Endothelial cell (in vitro differentiated cells): Measurements from ENCODE around the gene MBOAT1. TPM values are rescaled to one million over a fixed set of nuclear protein-coding genes. Genes with fewer than 3 reads are reported as not detected.

Source experiments
- DNase-seq: peaks from one replicate; pipeline ENCODE4 v3.0.0; 2021; ENCODE audit warnings: low spot score
- H3K27ac Mint-ChIP-seq: one replicate; pipeline ENCODE4 v1.8.0; 2021; ENCODE audit warnings: mixed read lengths, inconsistent platforms; ENCODE audit not compliant: unreplicated experiment
- H3K27me3 Mint-ChIP-seq: one replicate; pipeline ENCODE4 v1.8.0; 2021; ENCODE audit warnings: mild to moderate bottlenecking, moderate library complexity, mixed read lengths, inconsistent platforms; ENCODE audit not compliant: unreplicated experiment
- H3K36me3 Mint-ChIP-seq: one replicate; pipeline ENCODE4 v1.8.0; 2021; ENCODE audit warnings: mild to moderate bottlenecking, low read depth, mixed read lengths, inconsistent platforms; ENCODE audit not compliant: unreplicated experiment
- H3K4me1 Mint-ChIP-seq: one replicate; pipeline ENCODE4 v1.8.0; 2021; ENCODE audit warnings: mild to moderate bottlenecking, mixed read lengths, inconsistent platforms; ENCODE audit not compliant: unreplicated experiment
- H3K4me3 Mint-ChIP-seq: one replicate; pipeline ENCODE4 v1.8.0; 2021; ENCODE audit warnings: mild to moderate bottlenecking, mixed read lengths, inconsistent platforms; ENCODE audit not compliant: unreplicated experiment
- H3K9me3 Mint-ChIP-seq: one replicate; pipeline ENCODE4 v1.8.0; 2021; ENCODE audit warnings: mixed read lengths, inconsistent platforms; ENCODE audit not compliant: unreplicated experiment
- CTCF ChIP-seq: fragments of 200-600 bp; sonication (generic); IDR thresholded peaks from one replicate; pipeline ENCODE4 v1.5.0; 2021; ENCODE audit warnings: antibody characterized with exemption; ENCODE audit not compliant: unreplicated experiment
- total RNA-seq: library from RNA; stranded (reverse); fragmentation: NEBNext Ultra II Directional; extraction: Animal tissue kit (Norgen Biotek cat#: 25700); gene quantifications from one replicate; pipeline ENCODE4 v1.2.1, GENCODE V29; 2021; ENCODE audit not compliant: unreplicated experiment

The MBOAT1 gene
- total RNA-seq, 1 donor from 2014 or later = 10.7 TPM

- H3K4me3 Mint-ChIP-seq = no peak overlapping the region
- no peak for DNase-seq
- no peak overlapping the region for H3K27ac Mint-ChIP-seq
- no peaks in the 10 kb centered on the region for H3K27me3 Mint-ChIP-seq
- no peaks in the 10 kb centered on the region for H3K9me3 Mint-ChIP-seq
- no peak for TF ChIP-seq CTCF
- no peaks in the 10 kb centered on the region for H3K36me3 Mint-ChIP-seq
- H3K4me1 Mint-ChIP-seq = no peaks in the 10 kb centered on the region
These were observed 93.4 kb downstream of the MBOAT1 start for GRCh38 chr6:20118892-20119291.

GRCh38 chr6:20117474-20117873, 94.8 kb downstream of the MBOAT1 start:
- no peaks in the 10 kb centered on the region for H3K9me3 Mint-ChIP-seq
- no peaks in the 10 kb centered on the region for H3K36me3 Mint-ChIP-seq
- no peak for TF ChIP-seq CTCF
- no peak overlapping the region for H3K27ac Mint-ChIP-seq
- no peaks in the 10 kb centered on the region for H3K4me1 Mint-ChIP-seq
- H3K27me3 Mint-ChIP-seq = no peaks in the 10 kb centered on the region
- H3K4me3 Mint-ChIP-seq = no peak overlapping the region
- no peak for DNase-seq

GRCh38 chr6:20116792-20117191, 95.5 kb downstream of the MBOAT1 start:
- Mint-ChIP-seq H3K4me3 (no peak overlapping the region), H3K36me3 (no peaks in the 10 kb centered on the region), H3K27me3 (no peaks in the 10 kb centered on the region), H3K27ac (no peak overlapping the region), H3K4me1 (no peaks in the 10 kb centered on the region), H3K9me3 (no peaks in the 10 kb centered on the region)
- TF ChIP-seq CTCF = no peak
- no peak for DNase-seq

- no peak for TF ChIP-seq CTCF
- Mint-ChIP-seq H3K9me3 (no peaks in the 10 kb centered on the region), H3K27ac (no peak overlapping the region)
These were observed 96.9 kb downstream of the MBOAT1 start for GRCh38 chr6:20115246-20115980.

GRCh38 chr6:20113649-20114224, 98.5 kb downstream of the MBOAT1 start:
- H3K4me1 Mint-ChIP-seq = peaks cover 9% of the 10 kb centered on the region

More at GRCh38 chr6:20115246-20115980, 96.9 kb downstream of the MBOAT1 start:
- no peak for DNase-seq
- Mint-ChIP-seq H3K27me3 (no peaks in the 10 kb centered on the region), H3K4me3 (no peak overlapping the region), H3K36me3 (no peaks in the 10 kb centered on the region), H3K4me1 (no peaks in the 10 kb centered on the region)

More at GRCh38 chr6:20113649-20114224, 98.5 kb downstream of the MBOAT1 start:
- Mint-ChIP-seq H3K4me3 (no peak overlapping the region), H3K27ac (no peak overlapping the region), H3K9me3 (no peaks in the 10 kb centered on the region), H3K27me3 (no peaks in the 10 kb centered on the region), H3K36me3 (no peaks in the 10 kb centered on the region)
- no peak for DNase-seq
- no peak for TF ChIP-seq CTCF
